ENCODE measurements around the gene IQCB1.
A peak's percentile ranks its signal among the peaks of the same experiment; 100 is the strongest.
"Not testable (repeated sequence)": the region's sequence is repeated elsewhere in the genome, so short reads cannot be mapped to it uniquely, and the experiment has no call there.

The IQCB1 gene

DNA sequence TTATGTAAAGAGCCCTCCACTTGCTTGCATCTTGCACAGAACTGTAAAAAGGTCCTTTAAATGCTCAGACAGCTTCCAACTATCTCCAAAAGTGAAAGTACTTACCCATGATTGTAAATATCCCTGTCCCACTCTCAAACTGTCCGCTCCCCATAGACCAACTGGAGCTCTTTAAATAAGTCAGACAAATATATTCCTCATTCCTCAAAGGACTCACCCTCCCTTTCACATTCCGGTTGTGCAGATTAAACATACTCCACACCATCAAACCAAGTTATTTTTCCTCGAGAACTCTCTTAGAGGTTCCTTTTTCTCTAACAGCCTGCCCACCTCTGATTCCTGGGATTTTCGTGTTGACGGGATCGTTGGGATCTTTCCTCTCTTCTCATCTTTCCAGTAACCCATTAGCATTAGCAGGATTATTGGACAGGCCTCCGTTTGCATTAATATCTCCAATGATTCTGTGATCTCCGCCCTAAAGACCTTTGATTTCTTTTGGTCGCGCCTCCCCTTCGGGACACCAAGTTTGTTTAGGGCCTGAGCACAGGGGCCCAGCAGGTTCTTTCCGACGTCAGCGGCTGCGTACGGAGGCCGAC is 86.1 kb downstream of the IQCB1 start:
- no peak overlapping the region for H3K27ac Mint-ChIP-seq
- no peak overlapping the region for H3K4me3 Mint-ChIP-seq
- DNase-seq (no peak), ATAC-seq (replicated peaks) (peak; percentile 40 to 41)
- peaks cover 0 to 4% of the 10 kb centered on the region in 2 donors for H3K36me3 Mint-ChIP-seq
- H3K9me3 Mint-ChIP-seq: no peaks in the 10 kb centered on the region
- H3K27me3 Mint-ChIP-seq: no peaks in the 10 kb centered on the region
- H3K4me1 Mint-ChIP-seq: peaks cover 9 to 12% of the 10 kb centered on the region in 2 donors

DNA sequence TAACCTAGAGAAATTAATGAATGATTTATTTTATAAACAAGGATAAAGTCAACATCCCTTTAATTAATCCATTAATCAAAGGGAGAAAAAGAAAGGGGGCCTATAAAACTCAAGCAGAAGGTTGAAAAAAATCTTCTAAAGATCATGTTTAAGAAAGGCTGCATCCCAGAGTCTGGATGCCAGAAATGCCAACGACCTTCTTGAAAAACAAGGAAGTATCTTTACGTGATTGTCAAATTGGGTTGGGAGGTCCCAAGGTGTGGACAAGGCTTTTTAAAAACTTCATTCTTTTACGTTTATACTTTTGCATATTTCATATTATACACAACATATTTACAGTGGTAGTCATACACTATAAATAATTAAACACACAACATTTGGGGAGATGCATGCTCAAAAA is 86.9 kb downstream of the IQCB1 start:
- Mint-ChIP-seq H3K36me3 (peaks cover 3 to 8% of the 10 kb centered on the region in 2 donors), H3K4me3 (no peak overlapping the region), H3K9me3 (no peaks in the 10 kb centered on the region), H3K27ac (no peak overlapping the region), H3K4me1 (peaks cover 9 to 12% of the 10 kb centered on the region in 2 donors), H3K27me3 (no peaks in the 10 kb centered on the region)
- DNase-seq (no peak), ATAC-seq (replicated peaks) (no peak)

DNA sequence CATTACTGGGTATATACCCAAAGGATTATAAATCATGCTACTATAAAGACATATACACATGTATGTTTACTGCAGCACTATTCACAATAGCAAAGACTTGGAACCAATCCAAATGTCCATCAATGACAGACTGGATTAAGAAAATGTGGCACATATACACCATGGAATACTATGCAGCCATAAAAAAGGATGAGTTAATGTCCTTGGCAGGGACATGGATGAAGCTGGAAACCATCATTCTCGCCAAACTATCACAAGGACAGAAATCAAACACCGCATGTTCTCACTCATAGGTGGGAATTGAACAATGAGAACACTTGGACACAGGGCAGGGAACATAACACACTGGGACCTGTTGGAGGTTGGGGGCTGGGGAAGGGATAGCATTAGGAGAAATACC is 91.8 kb downstream of the IQCB1 start:
- ATAC-seq (replicated peaks); DNase-seq; H3K9me3 Mint-ChIP-seq; H3K27ac Mint-ChIP-seq; H3K4me3 Mint-ChIP-seq; H3K27me3 Mint-ChIP-seq: not testable (repeated sequence)
- peaks cover 14 to 15% of the 10 kb centered on the region in 2 donors for H3K4me1 Mint-ChIP-seq
- H3K36me3 Mint-ChIP-seq: peaks cover 13 to 25% of the 10 kb centered on the region in 2 donors

DNA sequence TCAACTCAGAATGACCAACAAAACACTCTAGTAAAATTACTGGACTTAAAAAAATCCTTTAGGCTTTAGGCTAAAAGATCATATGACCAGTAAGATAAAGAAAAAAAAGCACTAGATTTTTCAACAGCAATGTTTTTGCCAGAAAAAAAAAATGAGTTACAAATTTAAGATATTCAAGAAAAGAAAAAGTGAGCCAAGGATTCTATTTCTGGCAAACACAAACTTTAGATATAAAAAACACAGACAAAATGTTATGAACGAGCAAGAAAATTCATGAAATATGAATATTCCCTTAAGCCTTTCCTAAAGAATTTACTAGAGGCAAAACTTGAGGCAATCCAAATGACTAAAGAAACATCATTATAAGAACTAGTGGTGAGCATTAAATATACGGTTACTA is 94.0 kb downstream of the IQCB1 start:
- Mint-ChIP-seq H3K36me3 (peaks cover 13 to 31% of the 10 kb centered on the region in 2 donors), H3K4me1 (peaks cover 22 to 26% of the 10 kb centered on the region in 2 donors), H3K4me3 (no peak overlapping the region), H3K9me3 (peaks cover 0 to 3% of the 10 kb centered on the region in 2 donors), H3K27ac (no peak overlapping the region), H3K27me3 (no peaks in the 10 kb centered on the region)
- ATAC-seq (replicated peaks) (no peak), DNase-seq (no peak)

DNA sequence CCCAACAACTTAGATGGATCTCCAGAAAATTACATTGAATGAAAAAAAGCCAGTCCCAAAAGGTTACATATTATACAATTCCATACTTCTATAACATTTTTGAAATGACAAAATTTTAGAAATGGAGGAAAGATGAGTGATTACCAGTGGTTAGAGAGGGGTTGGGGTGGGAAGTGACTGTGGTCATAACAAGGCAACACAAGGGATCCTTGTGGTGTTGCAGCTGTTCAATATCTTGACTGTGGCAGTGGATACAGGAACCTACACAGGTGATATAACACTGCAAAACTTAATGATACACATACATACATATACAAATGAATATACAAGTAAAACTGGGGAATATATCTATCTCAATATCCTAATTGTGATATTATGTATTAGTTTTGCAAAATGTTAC is 95.0 kb downstream of the IQCB1 start:
- peaks cover 28 to 31% of the 10 kb centered on the region in 2 donors for H3K4me1 Mint-ChIP-seq
- H3K9me3 Mint-ChIP-seq: peaks cover 0 to 3% of the 10 kb centered on the region in 2 donors
- H3K36me3 Mint-ChIP-seq: peaks cover 13 to 31% of the 10 kb centered on the region in 2 donors
- DNase-seq (no peak), ATAC-seq (replicated peaks) (no peak)
- no peak overlapping the region for H3K4me3 Mint-ChIP-seq
- no peak overlapping the region for H3K27ac Mint-ChIP-seq
- H3K27me3 Mint-ChIP-seq: no peaks in the 10 kb centered on the region

DNA sequence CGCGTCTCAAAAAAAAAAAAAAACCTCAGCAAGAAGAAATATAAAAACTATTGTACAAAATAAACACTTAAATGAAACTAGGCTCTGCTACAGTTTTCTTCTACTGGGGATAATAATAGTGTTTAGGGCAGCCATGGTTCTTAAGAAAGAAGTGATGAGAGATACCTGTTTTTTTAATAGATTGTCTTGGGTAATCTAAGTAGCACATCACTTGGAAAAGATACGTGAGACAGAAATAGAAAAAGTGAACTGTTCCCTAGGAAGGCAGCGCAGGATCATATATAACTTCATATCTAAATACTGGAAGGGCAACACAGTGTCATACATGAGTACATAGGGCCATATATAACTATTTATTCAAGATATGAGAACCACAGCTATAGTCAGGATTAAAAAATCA is 97.2 kb downstream of the IQCB1 start:
- H3K4me1 Mint-ChIP-seq: peaks cover 26 to 31% of the 10 kb centered on the region in 2 donors
- no peaks in the 10 kb centered on the region for H3K27me3 Mint-ChIP-seq
- H3K27ac Mint-ChIP-seq: no peak overlapping the region
- peaks cover 10 to 24% of the 10 kb centered on the region in 2 donors for H3K36me3 Mint-ChIP-seq
- DNase-seq: no peak
- no peak for ATAC-seq (replicated peaks)
- peaks cover 0 to 3% of the 10 kb centered on the region in 2 donors for H3K9me3 Mint-ChIP-seq
- no peak overlapping the region for H3K4me3 Mint-ChIP-seq

DNA sequence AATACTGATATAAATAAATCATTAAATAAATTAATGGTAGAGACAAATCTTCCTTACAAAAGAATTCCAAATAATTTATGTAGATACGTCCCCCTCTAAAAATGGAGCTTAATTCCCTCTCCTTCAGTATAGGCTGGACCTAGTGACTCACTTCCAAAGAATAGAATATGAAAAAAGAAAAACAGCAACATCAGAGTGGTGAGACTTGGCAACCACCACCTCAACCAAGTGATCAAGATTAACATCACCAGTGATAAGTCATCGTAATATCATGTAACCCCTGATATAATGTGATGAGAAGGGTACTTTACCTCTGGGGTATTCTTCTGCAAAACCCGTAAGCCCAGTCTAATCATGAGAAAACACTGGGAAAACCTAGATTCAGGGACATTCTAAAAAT is 98.7 kb downstream of the IQCB1 start:
- Mint-ChIP-seq H3K4me1 (peaks cover 24 to 38% of the 10 kb centered on the region in 2 donors), H3K27me3 (no peaks in the 10 kb centered on the region), H3K4me3 (no peak overlapping the region), H3K9me3 (no peaks in the 10 kb centered on the region), H3K27ac (peak overlapping the region; percentile 37), H3K36me3 (peaks cover 5 to 16% of the 10 kb centered on the region in 2 donors)
- DNase-seq (no peak), ATAC-seq (replicated peaks) (no peak)

DNA sequence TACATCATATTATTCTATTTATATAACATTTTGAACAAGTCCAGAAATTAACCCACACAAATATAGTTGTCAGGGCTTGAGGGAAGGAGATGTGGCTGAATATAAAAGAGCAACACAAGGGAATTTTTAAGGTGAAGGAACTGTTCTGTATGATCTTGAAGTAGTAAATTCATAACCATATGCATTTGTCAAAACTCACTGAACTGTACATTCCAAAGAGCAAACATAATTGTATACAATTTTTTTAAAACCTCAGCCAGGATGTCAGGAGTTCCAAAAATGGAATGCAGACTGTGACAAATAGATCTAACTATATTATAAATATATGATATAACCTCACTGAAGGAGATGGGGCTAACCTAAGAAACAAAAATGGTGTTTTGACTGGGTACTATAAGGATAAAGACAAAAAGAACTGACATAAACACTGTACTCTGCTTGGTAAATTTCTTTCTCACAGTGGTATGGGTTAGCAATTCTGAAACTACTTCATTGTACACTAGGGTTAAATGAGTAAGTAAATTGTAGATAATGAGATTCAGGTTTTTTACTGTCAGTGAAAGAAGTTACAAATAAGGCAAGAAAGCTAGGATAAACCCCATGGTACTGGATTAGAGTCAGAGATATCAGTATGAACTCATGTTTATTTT is 99.7 kb downstream of the IQCB1 start:
- H3K27me3 Mint-ChIP-seq: no peaks in the 10 kb centered on the region
- ATAC-seq (replicated peaks) (peak; percentile 99), DNase-seq (no peak)
- no peaks in the 10 kb centered on the region for H3K9me3 Mint-ChIP-seq
- no peak overlapping the region for H3K27ac Mint-ChIP-seq
- H3K4me3 Mint-ChIP-seq: no peak overlapping the region
- peaks cover 4 to 16% of the 10 kb centered on the region in 2 donors for H3K36me3 Mint-ChIP-seq
- H3K4me1 Mint-ChIP-seq: peaks cover 24 to 39% of the 10 kb centered on the region in 2 donors

DNA sequence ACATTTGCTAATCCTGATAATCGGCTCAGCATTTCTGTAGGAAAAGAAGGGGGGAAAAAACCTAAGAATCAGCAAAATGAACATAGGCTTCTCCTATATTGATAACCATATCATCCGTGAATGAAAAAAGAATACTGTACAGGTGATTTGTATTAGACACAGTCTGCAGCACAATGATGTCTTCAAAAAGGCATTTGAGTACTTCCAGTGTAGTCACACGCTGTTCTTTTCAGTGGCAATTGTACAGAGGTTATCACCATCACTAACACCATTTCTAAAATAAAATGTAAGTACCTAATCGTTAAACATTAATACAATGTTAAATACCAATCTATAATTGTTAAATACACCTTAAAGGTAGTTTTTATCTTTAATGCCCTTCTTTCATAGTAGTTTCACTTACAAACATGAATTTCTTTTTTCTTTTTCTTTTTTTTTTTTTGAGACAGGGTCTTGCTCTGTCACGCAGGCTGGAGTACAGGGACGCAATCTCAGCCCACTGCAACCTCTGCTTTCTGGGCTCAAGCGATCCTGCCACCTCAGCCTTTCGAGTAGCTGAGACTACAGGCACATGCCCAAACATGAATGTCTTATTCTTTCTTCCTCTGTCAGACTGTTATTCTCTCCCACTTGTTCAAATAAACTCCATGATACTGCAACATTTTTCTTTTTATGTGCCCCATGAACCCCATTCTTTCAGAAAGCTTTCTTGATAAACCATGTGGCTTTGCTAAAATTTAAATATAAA is 103.7 kb downstream of the IQCB1 start:
- ATAC-seq (replicated peaks) (no peak), DNase-seq (no peak)
- H3K9me3 Mint-ChIP-seq: no peaks in the 10 kb centered on the region
- no peaks in the 10 kb centered on the region for H3K27me3 Mint-ChIP-seq
- H3K27ac Mint-ChIP-seq: no peak overlapping the region
- peaks cover 18 to 21% of the 10 kb centered on the region in 2 donors for H3K36me3 Mint-ChIP-seq
- H3K4me1 Mint-ChIP-seq: peaks cover 7 to 15% of the 10 kb centered on the region in 2 donors
- H3K4me3 Mint-ChIP-seq: no peak overlapping the region

DNA sequence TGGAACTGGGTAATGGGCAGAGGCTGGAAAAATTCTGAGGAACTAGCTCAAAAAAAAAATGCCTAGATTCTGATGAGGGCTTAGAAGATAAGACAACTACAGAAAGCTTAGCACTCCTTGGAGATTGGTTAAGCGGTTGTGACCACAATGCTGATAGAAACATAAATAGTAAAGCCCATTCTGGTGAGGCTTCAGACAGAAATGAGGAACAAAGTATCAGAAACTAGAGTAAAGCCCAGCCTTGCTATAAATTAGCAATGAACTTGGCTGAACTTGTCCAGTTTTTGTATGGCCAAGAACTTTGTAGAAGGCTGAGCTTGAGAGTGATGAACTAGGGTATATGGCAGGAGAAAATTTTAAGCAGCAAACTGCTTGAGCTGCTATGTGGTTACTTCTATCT is 110.7 kb downstream of the IQCB1 start:
- Mint-ChIP-seq H3K36me3 (peaks cover 59 to 68% of the 10 kb centered on the region in 2 donors), H3K27me3 (no peaks in the 10 kb centered on the region), H3K4me3 (peak overlapping the region in 1 of 2 donors; percentile 17), H3K27ac (no peak overlapping the region), H3K4me1 (peaks cover 3 to 12% of the 10 kb centered on the region in 2 donors), H3K9me3 (no peaks in the 10 kb centered on the region)
- ATAC-seq (replicated peaks) (peak; percentile 75 to 82), DNase-seq (no peak)

DNA sequence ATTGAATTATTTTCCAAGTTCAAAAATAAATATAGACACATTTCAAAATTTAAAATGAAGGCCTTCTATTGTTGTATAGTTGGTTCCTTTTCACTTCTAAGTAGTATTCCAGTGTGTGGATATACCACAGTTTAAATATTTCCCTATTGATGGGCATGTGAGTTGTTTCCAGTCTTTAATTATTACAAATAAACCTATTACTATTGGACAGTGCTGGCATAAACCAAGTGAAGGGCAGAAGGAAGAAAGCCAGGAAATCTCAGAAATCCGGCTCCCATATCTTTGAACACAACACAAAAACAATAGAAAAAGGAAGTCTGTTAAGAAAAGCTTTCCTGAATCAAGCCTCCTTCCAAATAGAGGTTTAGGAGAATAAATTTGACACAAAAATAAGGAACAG is 111.4 kb downstream of the IQCB1 start:
- H3K4me3 Mint-ChIP-seq: no peak overlapping the region
- no peaks in the 10 kb centered on the region for H3K27me3 Mint-ChIP-seq
- peaks cover 3 to 12% of the 10 kb centered on the region in 2 donors for H3K4me1 Mint-ChIP-seq
- H3K36me3 Mint-ChIP-seq: peaks cover 57 to 66% of the 10 kb centered on the region in 2 donors
- no peak overlapping the region for H3K27ac Mint-ChIP-seq
- DNase-seq: no peak
- no peaks in the 10 kb centered on the region for H3K9me3 Mint-ChIP-seq
- ATAC-seq (replicated peaks): no peak

DNA sequence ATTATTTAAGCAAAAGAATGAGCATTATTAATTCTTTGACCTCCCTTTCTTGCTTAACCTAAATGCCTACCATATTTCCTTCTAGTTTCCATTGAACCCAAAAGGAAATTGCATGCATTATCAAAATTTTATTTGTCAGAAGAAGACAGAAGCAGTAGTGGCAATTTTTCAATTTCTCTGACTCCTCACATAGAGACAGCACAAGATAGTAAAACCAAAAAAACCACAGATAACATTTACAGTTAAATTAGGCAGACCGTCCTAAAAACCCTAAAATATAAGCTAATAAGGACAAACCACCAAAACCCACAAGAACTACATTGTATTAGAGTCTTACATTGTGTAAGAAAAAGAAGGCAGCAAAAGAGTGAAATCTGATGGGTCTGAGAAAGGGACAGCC is 112.4 kb downstream of the IQCB1 start:
- Mint-ChIP-seq H3K36me3 (peaks cover 54 to 65% of the 10 kb centered on the region in 2 donors), H3K4me3 (no peak overlapping the region), H3K9me3 (no peaks in the 10 kb centered on the region), H3K27ac (no peak overlapping the region), H3K4me1 (peaks cover 3 to 12% of the 10 kb centered on the region in 2 donors), H3K27me3 (no peaks in the 10 kb centered on the region)
- DNase-seq: no peak
- no peak for ATAC-seq (replicated peaks)

DNA sequence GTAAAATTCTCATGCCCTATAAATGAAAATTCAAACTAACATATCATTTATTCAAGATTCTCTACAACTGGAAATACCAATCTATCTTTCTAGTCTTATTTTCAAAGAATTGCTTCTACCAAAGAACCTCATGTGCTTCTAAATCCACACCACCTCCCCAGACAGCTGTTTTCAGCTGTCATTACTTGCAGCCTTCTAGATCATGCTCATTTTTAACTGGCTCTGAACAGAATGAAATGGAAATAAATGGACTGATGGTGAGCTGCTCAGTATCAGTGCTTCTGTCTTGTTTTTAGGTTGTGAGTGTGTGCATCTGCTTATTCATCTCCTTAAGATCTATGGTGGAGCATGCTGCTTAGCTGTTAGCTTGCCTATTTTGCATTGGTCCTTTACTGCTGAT is 114.7 kb downstream of the IQCB1 start:
- no peak for ATAC-seq (replicated peaks)
- H3K36me3 Mint-ChIP-seq: peaks cover 54 to 62% of the 10 kb centered on the region in 2 donors
- no peak overlapping the region for H3K27ac Mint-ChIP-seq

More for the DNA sequence above, 114.7 kb downstream of the IQCB1 start:
- Mint-ChIP-seq H3K4me3 (no peak overlapping the region), H3K27me3 (no peaks in the 10 kb centered on the region), H3K9me3 (no peaks in the 10 kb centered on the region), H3K4me1 (peaks cover 3 to 12% of the 10 kb centered on the region in 2 donors)
- DNase-seq: no peak
